Chondrocyte (in vitro differentiated cells): ENCODE measurements around the gene GLT8D1. TPM values are rescaled to one million over a fixed set of nuclear protein-coding genes. Genes with fewer than 3 reads are reported as not detected.
A peak's percentile ranks its signal among the peaks of the same experiment; 100 is the strongest.
"Not testable (repeated sequence)": the region's sequence is repeated elsewhere in the genome, so short reads cannot be mapped to it uniquely, and the experiment has no call there.

Experiments
- DNase-seq: peaks from one replicate; pipeline ENCODE4 v3.0.0; 2021; ENCODE audit warnings: mixed read lengths, low spot score
- H3K27ac Mint-ChIP-seq: one replicate; pipeline ENCODE4 v1.8.0; 2021; ENCODE audit warnings: mild to moderate bottlenecking, moderate library complexity, mixed read lengths; ENCODE audit not compliant: unreplicated experiment
- H3K27me3 Mint-ChIP-seq: 2 replicates; pipeline ENCODE4 v1.8.0; 2021; ENCODE audit warnings: low read depth, mixed read lengths
- H3K36me3 Mint-ChIP-seq: 2 replicates; pipeline ENCODE4 v1.8.0; 2021; ENCODE audit warnings: low read depth, mixed read lengths
- H3K4me1 Mint-ChIP-seq: 2 replicates; pipeline ENCODE4 v1.8.0; 2021; ENCODE audit warnings: low read depth, mild to moderate bottlenecking, mixed read lengths
- H3K4me3 Mint-ChIP-seq: one replicate; pipeline ENCODE4 v1.8.0; 2021; ENCODE audit warnings: mild to moderate bottlenecking, moderate library complexity, mixed read lengths; ENCODE audit not compliant: unreplicated experiment
- H3K9me3 Mint-ChIP-seq: 2 replicates; pipeline ENCODE4 v1.8.0; 2021; ENCODE audit warnings: low read depth, mixed read lengths
- total RNA-seq: library from RNA; stranded (reverse); gene quantifications from 3 replicates; pipeline ENCODE4 v1.2.1, GENCODE V29; 2021
- TF ChIP-seq, protein P1 (sequence below): fragments of 200-600 bp; sonication (generic); IDR thresholded peaks from 2 replicates; pipeline ENCODE4 v1.5.0; 2021; ENCODE audit warnings: antibody characterized with exemption, mild to moderate bottlenecking, moderate library complexity

Gene GLT8D1
- total RNA-seq, 1 donor from 2014 or later = 91.2 TPM

DNA sequence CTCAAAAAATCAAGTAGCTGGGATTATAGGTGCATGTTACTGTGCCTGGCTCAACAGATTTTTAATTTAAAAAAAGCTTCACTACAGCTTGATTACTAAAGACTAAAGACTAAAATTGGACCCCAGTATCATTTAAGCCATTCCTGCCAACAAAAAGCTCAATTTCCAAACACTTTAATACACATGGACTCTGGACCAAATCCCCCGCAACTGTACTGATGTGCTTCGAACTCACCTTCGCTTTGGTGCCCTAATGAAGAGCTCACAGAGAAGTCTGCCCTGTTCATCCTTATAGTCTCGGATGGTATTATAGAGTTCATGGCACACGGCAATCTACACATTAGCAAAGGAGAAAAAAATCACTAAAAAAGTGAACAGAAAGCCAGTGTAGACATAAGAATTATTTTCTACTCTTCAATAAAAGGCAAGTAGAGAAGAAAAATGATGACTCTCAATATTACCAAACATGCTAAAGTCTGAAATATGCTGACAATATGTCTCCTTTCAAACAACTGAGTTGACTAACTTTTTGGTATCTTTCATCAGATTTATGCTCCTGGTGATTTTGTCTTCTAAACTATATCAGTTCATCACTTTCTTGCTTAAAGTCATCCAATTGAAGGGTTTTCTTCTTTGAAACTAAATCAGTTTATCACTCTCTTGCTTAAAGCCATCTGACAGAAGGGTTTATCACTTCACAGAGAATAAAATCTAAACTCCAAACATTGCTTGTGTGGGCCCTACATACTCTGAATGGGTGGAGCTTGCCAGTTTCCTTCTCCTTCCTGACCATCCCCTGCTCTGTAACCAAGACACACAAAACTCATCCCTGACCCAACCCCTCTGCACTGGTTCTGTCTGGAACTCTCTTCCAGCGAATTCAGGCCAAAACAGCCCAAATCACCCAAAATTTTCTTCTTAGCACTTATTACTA lies 27.1 kb downstream of the GLT8D1 start:
- Mint-ChIP-seq H3K4me3 (no peak overlapping the region), H3K27me3 (no peaks in the 10 kb centered on the region), H3K36me3 (peaks cover 26% of the 10 kb centered on the region), H3K9me3 (no peaks in the 10 kb centered on the region), H3K4me1 (peaks cover 43% of the 10 kb centered on the region), H3K27ac (peak overlapping the region; percentile 94)
- TF ChIP-seq, protein P1, sequence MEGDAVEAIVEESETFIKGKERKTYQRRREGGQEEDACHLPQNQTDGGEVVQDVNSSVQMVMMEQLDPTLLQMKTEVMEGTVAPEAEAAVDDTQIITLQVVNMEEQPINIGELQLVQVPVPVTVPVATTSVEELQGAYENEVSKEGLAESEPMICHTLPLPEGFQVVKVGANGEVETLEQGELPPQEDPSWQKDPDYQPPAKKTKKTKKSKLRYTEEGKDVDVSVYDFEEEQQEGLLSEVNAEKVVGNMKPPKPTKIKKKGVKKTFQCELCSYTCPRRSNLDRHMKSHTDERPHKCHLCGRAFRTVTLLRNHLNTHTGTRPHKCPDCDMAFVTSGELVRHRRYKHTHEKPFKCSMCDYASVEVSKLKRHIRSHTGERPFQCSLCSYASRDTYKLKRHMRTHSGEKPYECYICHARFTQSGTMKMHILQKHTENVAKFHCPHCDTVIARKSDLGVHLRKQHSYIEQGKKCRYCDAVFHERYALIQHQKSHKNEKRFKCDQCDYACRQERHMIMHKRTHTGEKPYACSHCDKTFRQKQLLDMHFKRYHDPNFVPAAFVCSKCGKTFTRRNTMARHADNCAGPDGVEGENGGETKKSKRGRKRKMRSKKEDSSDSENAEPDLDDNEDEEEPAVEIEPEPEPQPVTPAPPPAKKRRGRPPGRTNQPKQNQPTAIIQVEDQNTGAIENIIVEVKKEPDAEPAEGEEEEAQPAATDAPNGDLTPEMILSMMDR = no peak
- no peak for DNase-seq

DNA sequence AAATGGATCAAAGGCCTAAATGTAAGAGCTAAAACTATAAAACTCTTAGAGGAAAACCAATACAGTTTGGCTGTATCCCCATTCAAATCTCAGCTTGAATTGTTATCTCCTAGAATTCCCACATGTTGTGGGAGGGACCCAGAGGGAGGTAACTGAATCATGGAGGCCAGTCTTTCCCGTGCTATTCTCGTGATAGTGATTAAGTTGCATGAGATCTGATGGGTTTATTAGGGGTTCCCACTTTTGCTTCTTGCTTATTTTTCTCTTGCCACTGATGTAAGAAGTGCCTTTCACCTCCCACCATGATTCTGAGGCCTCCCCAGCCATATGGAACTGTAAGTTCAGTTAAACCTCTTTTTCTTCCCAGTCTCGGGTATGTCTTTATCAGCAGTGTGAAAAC lies 29.4 kb downstream of the GLT8D1 start:
- Mint-ChIP-seq H3K4me1 (peaks cover 36% of the 10 kb centered on the region), H3K36me3 (peaks cover 33% of the 10 kb centered on the region)
- not testable (repeated sequence) for DNase-seq, H3K27ac Mint-ChIP-seq, H3K27me3 Mint-ChIP-seq, H3K4me3 Mint-ChIP-seq, H3K9me3 Mint-ChIP-seq

DNA sequence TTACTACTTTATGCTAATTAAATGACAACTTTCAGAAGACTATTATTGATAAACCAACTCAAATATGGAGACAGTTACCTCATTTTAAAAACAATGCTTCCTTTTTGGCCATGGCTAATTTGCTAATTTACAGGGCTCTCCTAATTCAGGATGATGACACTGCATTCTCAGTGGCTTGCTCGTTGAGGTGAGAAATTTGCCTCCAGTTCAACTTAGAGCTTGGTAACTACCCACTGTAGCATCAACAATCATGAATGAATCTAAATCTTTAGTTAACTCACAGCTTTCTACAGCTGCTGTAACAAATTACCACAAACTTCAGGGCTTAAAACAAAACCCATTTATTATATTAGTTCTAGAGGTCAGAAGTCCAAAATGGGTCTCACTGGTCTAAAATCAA lies 33.9 kb downstream of the GLT8D1 start:
- Mint-ChIP-seq H3K4me3 (no peak overlapping the region), H3K27ac (peak overlapping the region; percentile 98)

DNA sequence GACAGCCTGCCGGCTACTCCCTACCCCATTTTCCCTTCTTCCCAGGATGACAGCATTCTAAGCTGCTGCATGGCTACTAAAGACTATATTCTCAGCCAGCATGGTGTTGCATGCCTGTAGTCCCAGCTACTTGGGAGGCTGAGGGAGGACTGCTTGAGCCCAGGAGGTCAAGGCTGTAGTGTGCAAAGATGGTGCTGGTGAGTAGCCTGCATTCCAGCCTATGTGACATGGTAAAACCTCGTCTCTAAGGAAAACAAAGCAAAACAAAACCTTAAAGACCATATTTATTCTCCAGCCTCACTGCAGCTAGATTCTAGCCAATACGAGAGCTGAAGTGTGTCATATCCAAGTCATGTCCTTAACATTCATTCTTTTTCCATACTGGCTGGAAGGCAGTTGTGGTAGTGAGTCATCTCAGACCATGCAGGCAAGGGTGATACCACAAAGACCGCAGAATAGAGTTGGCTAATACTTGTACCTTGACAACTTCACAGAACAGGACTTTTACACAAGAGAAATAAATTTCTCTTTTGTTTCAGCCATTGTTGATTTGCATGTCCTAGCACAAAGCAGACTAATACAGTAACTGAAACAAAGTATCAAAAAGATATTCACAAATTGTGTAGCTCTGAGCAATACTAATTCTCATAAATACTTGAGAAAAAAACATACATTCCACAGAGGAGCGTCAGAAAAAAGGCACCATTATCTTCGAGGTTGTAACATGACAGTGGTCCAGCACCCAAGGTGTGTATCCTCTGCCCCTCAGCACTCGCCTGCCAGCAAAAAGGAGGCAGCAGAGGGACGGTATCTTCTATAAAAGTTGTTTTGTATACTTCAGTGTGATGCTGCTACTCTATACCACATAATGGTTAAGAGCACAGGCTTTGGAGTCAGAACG lies 34.7 kb downstream of the GLT8D1 start:
- H3K4me1 Mint-ChIP-seq = peaks cover 34% of the 10 kb centered on the region
- no peaks in the 10 kb centered on the region for H3K9me3 Mint-ChIP-seq
- H3K36me3 Mint-ChIP-seq = peaks cover 14% of the 10 kb centered on the region
- H3K27me3 Mint-ChIP-seq = no peaks in the 10 kb centered on the region
- peak overlapping the region; percentile 64 for H3K4me3 Mint-ChIP-seq
- TF ChIP-seq, protein P1 = peak; percentile 13
- no peak for DNase-seq
- H3K27ac Mint-ChIP-seq = peak overlapping the region; percentile 98

More for the DNA sequence above, 33.9 kb downstream of the GLT8D1 start:
- TF ChIP-seq, protein P1 = no peak
- Mint-ChIP-seq H3K36me3 (peaks cover 20% of the 10 kb centered on the region), H3K4me1 (peaks cover 34% of the 10 kb centered on the region), H3K9me3 (no peaks in the 10 kb centered on the region), H3K27me3 (no peaks in the 10 kb centered on the region)
- no peak for DNase-seq

DNA sequence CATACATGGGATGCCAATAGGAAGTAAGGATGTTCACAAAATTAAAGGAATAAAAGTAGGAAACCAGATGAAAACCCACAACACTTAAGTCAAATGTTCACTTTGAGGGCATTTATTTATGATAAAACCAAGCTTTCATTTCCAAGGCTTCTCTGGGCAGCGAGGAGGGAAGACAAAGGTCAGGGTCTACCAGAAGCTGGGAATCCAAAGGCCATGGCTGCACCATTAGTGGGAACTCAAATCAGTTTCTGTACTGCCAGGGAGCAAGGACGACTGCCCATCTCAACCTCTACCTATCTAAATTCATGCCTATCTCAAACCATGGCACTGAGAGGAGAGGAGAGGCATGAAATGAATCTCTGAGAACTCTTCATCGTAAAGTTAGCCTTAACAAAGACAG lies 42.5 kb downstream of the GLT8D1 start:
- no peak for DNase-seq
- Mint-ChIP-seq H3K27me3 (no peaks in the 10 kb centered on the region), H3K36me3 (peaks cover 24% of the 10 kb centered on the region), H3K4me1 (peaks cover 3% of the 10 kb centered on the region), H3K27ac (no peak overlapping the region), H3K9me3 (no peaks in the 10 kb centered on the region), H3K4me3 (no peak overlapping the region)
- TF ChIP-seq, protein P1 = no peak
